ENCODE measurements around the gene ASPDH. TPM values are rescaled to one million over a fixed set of nuclear protein-coding genes. Genes with fewer than 3 reads are reported as not detected.

ASPDH gene
- total and polyA plus RNA-seq, 2 of the 13 experiments (the other 11 are each of a cell fraction or from before 2014, with no cell fraction given): 2.2 to 3.3 TPM

DNA sequence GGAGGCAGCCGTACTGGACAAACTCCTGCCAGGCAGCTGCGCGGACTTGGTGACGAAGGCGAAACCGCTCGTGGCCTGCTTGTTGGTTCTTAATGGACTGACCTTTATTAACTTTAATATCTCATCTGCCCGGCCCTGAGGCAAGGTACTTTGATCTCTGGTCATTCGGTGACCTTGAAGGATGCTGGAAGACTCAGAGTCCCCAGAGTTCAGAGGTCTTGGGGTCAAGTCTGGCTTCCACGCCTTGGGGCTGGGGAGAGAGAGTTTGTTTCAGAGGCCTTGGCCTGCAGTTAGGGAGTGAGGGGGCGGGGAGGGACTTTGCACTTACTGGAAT is 47.0 kb downstream of the ASPDH start:
- POLR2A ChIA-PET: no interaction called here
- Histone ChIP-seq H2AFZ (ENCODE audit: low read length) (no peak overlapping the region), H4K20me1 (ENCODE audit: insufficient read depth, low read length) (no peaks in the 10 kb centered on the region), H3K4me1 (ENCODE audit: insufficient read depth, low read length) (peaks cover 36% of the 10 kb centered on the region), H3K4me3 (replicated peaks in 1 of 3; ENCODE audit: insufficient read depth in 1 of 3, low read depth in 2 of 3, low read length in 3 of 3) (peak overlapping the region in 1 of 3 experiments; percentile 18; a peak in 1 of 6 replicates), H3K4me2 (ENCODE audit: low read depth, low read length) (0 out of 2 replicates have a peak overlapping the region, but pooled peaks have one; percentile 51), H3K27me3 (ENCODE audit: control insufficient read depth in 1 of 2, insufficient read depth in 2 of 2, low read length in 2 of 2) (no peaks in the 10 kb centered on the region), H3K9me3 (ENCODE audit: low read length) (no peaks in the 10 kb centered on the region), H3K36me3 (replicated peaks in 1 of 2; ENCODE audit: control insufficient read depth in 1 of 2, insufficient read depth in 2 of 2, low read length in 2 of 2) (no peaks in the 10 kb centered on the region), H3K9ac (ENCODE audit: insufficient read depth, low read depth, low read length) (no peak overlapping the region), H3K79me2 (ENCODE audit: insufficient read depth, low read length) (no peaks in the 10 kb centered on the region), H3K27ac (ENCODE audit: extremely low read length, insufficient read depth, low read length) (no peak overlapping the region)
- DNase-seq (ENCODE audit: low spot score) (no peak), ATAC-seq (no peak), FAIRE-seq (no peak)
- BruUV-seq (replicated peaks): no TSS peak
- no peak for TF ChIP-seq RCOR2 (CRISPR knock-in tag; IDR thresholded peaks at IDR 0.05)
- no peak for TF ChIP-seq ZFP41 (CRISPR knock-in tag; IDR thresholded peaks at IDR 0.05; ENCODE audit: borderline replicate concordance)
- 0 out of 2 replicates have a peak, but pooled peaks have one; percentile 14 for TF ChIP-seq NR2F6 (IDR thresholded peaks at IDR 0.05)
- no peak for TF ChIP-seq NR2F6 (CRISPR knock-in tag; IDR thresholded peaks at IDR 0.05)
- TF ChIP-seq ZNF552 (CRISPR knock-in tag; IDR thresholded peaks at IDR 0.05; ENCODE audit: borderline replicate concordance): no peak
- TF ChIP-seq HNF4A (CRISPR knock-in tag; IDR thresholded peaks at IDR 0.05): peak; percentile 38
- TF ChIP-seq ZNF850 (CRISPR knock-in tag; conservative IDR thresholded peaks at IDR 0.05): no peak
- TF ChIP-seq RAD21 (CRISPR knock-in tag; IDR thresholded peaks at IDR 0.05): no peak
- no peak for TF ChIP-seq PHF5A (CRISPR knock-in tag; IDR thresholded peaks at IDR 0.05; ENCODE audit: low read depth, unreplicated experiment)
- WGBS (ENCODE audit: low lambda C conversion rate): 50% methylated on average over 11 of the region's 11 CpGs
- intact Hi-C loops (cut with micrococcal nuclease; ENCODE audit: unreplicated experiment) (no loop called here), in situ Hi-C loops (cut with HindIII; ENCODE audit: extremely low pct_ligation_motif_present, low pct_unique_long_range_greater_than_20kb) (loop anchor here (10.0 kb wide), 1 partner anchor 92 kb away; the partner anchor contains the start of gene NR1H2)
- CTCF ChIA-PET (ENCODE audit: low intra/inter-chr PET ratio, low total read pairs): no interaction called here

DNA sequence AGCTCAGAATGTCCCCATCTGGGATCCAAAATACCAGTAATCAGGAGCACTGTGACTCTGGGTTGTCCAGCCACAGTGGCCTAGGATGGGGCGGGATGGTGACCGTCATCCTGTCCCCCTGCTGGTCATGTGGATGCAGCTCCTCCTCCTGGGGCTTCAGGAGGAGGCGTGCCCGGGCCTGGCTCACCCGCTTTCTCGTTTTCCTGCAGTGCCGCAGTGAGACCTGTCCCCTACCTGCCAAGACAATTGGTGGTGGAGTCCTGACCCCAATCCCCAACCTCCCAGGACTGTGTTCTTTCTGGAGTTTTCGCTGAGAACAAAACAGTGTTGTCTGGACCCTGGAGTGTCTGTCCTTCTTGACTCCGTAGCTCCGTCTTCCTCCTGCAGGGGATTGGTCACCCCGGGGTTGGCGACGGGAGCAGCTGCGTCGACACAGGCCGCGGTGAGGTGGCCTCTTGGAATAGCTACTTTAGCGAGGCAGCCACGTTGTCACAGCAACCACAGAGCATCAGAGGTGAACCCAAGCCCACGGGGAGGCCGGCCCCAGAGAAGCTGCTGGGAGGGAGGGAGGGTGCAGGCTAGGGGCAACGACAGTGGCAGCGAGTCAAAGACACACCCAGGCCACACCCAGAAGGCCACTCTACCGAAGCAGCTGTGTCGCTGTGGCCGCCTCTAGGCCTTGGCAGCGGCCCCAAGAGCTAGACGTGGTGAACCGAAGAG is 47.6 kb downstream of the ASPDH start:
- CTCF ChIA-PET (ENCODE audit: low intra/inter-chr PET ratio, low total read pairs): interaction anchor here (1.2 kb wide), 1 partner anchor 98 kb away, joined by 7 read pairs; no protein-coding TSS in a partner anchor
- TF ChIP-seq, protein P1, sequence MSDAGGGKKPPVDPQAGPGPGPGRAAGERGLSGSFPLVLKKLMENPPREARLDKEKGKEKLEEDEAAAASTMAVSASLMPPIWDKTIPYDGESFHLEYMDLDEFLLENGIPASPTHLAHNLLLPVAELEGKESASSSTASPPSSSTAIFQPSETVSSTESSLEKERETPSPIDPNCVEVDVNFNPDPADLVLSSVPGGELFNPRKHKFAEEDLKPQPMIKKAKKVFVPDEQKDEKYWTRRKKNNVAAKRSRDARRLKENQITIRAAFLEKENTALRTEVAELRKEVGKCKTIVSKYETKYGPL (CRISPR knock-in tag; IDR thresholded peaks at IDR 0.05): no peak
- TF ChIP-seq SP1 (IDR thresholded peaks at IDR 0.05) (no peak), SP1 (CRISPR knock-in tag; IDR thresholded peaks at IDR 0.05) (peak; percentile 55), MAFK (conservative IDR thresholded peaks at IDR 0.05 in 1 of 2, IDR thresholded peaks at IDR 0.05 in 1 of 2; ENCODE audit: low read length in 2 of 2) (no peak), ZNF256 (CRISPR knock-in tag; conservative IDR thresholded peaks at IDR 0.05) (no peak), POLR2A (IDR thresholded peaks at IDR 0.05; ENCODE audit: insufficient read depth in 1 of 2, low read depth in 2 of 2, low read length in 2 of 2) (no peak), FOSL2 (CRISPR knock-in tag; IDR thresholded peaks at IDR 0.05) (0 out of 2 replicates have a peak, but pooled peaks have one; percentile 8)
- TF ChIP-seq, protein P2, sequence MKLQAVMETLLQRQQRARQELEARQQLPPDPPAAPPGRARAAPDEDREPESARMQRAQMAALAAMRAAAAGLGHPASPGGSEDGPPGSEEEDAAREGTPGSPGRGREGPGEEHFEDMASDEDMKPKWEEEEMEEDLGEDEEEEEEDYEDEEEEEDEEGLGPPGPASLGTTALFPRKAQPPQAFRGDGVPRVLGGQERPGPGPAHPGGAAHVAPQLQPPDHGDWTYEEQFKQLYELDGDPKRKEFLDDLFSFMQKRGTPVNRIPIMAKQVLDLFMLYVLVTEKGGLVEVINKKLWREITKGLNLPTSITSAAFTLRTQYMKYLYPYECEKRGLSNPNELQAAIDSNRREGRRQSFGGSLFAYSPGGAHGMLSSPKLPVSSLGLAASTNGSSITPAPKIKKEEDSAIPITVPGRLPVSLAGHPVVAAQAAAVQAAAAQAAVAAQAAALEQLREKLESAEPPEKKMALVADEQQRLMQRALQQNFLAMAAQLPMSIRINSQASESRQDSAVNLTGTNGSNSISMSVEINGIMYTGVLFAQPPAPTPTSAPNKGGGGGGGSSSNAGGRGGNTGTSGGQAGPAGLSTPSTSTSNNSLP (IDR thresholded peaks at IDR 0.05; ENCODE audit: low read depth, low read length): no peak
- TF ChIP-seq, protein P3, sequence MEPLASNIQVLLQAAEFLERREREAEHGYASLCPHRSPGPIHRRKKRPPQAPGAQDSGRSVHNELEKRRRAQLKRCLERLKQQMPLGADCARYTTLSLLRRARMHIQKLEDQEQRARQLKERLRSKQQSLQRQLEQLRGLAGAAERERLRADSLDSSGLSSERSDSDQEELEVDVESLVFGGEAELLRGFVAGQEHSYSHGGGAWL (CRISPR knock-in tag; IDR thresholded peaks at IDR 0.05): no peak

More for the DNA sequence above, 47.6 kb downstream of the ASPDH start:
- no peak overlapping the region for H3K27ac ChIP-seq (ENCODE audit: extremely low read length, insufficient read depth, low read length)
- no peaks in the 10 kb centered on the region for H3K79me2 ChIP-seq (ENCODE audit: insufficient read depth, low read length)
- DNase-seq (ENCODE audit: low spot score) (peak; percentile 34), ATAC-seq (peak; percentile 81), FAIRE-seq (no peak)
- no TSS peak for BruUV-seq (replicated peaks)
- in situ Hi-C loops (cut with HindIII; ENCODE audit: extremely low pct_ligation_motif_present, low pct_unique_long_range_greater_than_20kb) (loop anchor here (10.0 kb wide), 1 partner anchor 91 kb away; the partner anchor contains the start of gene NR1H2), intact Hi-C loops (cut with micrococcal nuclease; ENCODE audit: unreplicated experiment) (no loop called here)
- WGBS (ENCODE audit: low lambda C conversion rate): 22% methylated on average over 11 of the region's 29 CpGs
- H3K4me3 ChIP-seq (replicated peaks in 1 of 3; ENCODE audit: insufficient read depth in 1 of 3, low read depth in 2 of 3, low read length in 3 of 3): peak overlapping the region in 1 of 3 experiments; percentile 18; a peak in 1 of 6 replicates
- peak overlapping the region; percentile 77; the same call in 1 of the 2 replicates for H3K4me2 ChIP-seq (ENCODE audit: low read depth, low read length)
- no peaks in the 10 kb centered on the region for H3K27me3 ChIP-seq (ENCODE audit: control insufficient read depth in 1 of 2, insufficient read depth in 2 of 2, low read length in 2 of 2)
- no peak overlapping the region for H2AFZ ChIP-seq (ENCODE audit: low read length)
- H3K4me1 ChIP-seq (ENCODE audit: insufficient read depth, low read length): peaks cover 41% of the 10 kb centered on the region
- H4K20me1 ChIP-seq (ENCODE audit: insufficient read depth, low read length): no peaks in the 10 kb centered on the region
- POLR2A ChIA-PET: interaction anchor here (1.1 to 1.3 kb wide), 2 partner anchors 90 to 98 kb away, joined by 3 to 5 read pairs; partner anchors contain the start of gene NR1H2
- H3K9ac ChIP-seq (ENCODE audit: insufficient read depth, low read depth, low read length): 0 out of 2 replicates have a peak overlapping the region, but pooled peaks have one; percentile 26
- H3K9me3 ChIP-seq (ENCODE audit: low read length): no peaks in the 10 kb centered on the region
- no peaks in the 10 kb centered on the region for H3K36me3 ChIP-seq (replicated peaks in 1 of 2; ENCODE audit: control insufficient read depth in 1 of 2, insufficient read depth in 2 of 2, low read length in 2 of 2)
